ENCODE results near the gene THADA. TPM values are rescaled to one million over a fixed set of nuclear protein-coding genes. Genes with fewer than 3 reads are reported as not detected.
A peak's percentile ranks its signal among the peaks of the same experiment; 100 is the strongest.

Gene THADA
- total RNA-seq, 6 donors from 2014 or later, result 23.6 to 57.5 (median 37.3) TPM

DNA sequence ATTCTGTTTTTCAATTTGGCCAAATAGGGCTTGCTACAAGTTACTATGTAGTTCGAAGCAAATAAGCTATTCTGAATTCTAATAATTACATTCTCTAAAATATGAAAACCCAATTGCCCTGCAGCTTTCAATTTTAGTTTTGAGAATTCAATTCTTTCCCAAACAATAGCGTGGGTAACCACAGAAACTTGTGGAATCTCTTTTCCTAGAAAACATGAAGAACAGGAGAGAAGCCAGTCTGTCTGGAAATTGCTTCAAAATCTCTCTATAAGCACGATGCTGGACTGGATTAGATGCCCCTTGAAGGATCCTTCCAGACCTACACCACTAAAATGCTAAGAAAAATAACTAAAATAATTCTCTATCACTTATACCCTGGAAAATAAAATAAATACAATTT lies 115.0 kb downstream of the THADA start:
- no peak for ATAC-seq (ENCODE audit: low FRiP score in 2 of 2)
- 93 to 97% methylated on average over 3 of the region's 3 CpGs for WGBS, 2 donors
- no peak overlapping the region for H3K4me3 ChIP-seq
- DNase-seq, result no peak
- TF ChIP-seq, protein P1, sequence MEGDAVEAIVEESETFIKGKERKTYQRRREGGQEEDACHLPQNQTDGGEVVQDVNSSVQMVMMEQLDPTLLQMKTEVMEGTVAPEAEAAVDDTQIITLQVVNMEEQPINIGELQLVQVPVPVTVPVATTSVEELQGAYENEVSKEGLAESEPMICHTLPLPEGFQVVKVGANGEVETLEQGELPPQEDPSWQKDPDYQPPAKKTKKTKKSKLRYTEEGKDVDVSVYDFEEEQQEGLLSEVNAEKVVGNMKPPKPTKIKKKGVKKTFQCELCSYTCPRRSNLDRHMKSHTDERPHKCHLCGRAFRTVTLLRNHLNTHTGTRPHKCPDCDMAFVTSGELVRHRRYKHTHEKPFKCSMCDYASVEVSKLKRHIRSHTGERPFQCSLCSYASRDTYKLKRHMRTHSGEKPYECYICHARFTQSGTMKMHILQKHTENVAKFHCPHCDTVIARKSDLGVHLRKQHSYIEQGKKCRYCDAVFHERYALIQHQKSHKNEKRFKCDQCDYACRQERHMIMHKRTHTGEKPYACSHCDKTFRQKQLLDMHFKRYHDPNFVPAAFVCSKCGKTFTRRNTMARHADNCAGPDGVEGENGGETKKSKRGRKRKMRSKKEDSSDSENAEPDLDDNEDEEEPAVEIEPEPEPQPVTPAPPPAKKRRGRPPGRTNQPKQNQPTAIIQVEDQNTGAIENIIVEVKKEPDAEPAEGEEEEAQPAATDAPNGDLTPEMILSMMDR (IDR thresholded peaks at IDR 0.05), result no peak
- TF ChIP-seq POLR2AphosphoS5 (IDR thresholded peaks at IDR 0.05) (no peak), POLR2A (IDR thresholded peaks at IDR 0.05) (no peak), EP300 (IDR thresholded peaks at IDR 0.05) (no peak)
- no peaks in the 10 kb centered on the region for H3K9me3 ChIP-seq
- no peaks in the 10 kb centered on the region for H3K27me3 ChIP-seq
- H3K36me3 ChIP-seq, result no peaks in the 10 kb centered on the region
- peaks cover 0 to 18% (median 11%) of the 10 kb centered on the region in 4 donors for H3K4me1 ChIP-seq
- no peak overlapping the region for H3K27ac ChIP-seq

DNA sequence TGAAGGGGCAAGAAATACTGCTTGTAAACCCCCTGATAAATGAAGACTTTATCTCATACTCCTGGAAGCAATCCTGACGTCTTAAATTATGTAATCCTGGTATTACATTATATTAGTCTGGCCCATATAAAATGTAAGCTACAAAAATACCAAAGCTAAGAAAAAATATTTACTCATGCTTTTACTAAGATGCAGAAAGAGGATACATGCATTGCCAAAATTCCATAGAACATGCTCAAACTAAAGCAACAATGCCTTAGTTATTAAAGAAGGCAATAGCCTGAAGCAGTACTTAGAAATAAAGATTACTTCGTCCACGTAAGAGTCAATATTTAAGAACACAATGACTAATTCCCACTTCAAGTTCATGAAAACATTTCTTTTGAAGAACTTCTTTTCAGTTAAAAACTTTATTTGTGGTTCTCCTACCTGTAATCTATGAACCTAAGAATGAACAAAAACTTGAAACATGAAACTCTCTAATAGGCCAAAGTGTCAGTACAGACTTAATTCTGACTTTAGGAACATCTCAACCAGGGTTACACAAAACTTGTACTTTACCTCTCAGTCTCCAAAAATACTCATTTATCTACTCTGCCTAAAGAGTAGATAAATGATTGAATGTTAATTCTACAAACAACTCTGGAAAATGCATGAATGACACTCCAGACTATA lies 117.3 kb downstream of the THADA start:
- ATAC-seq (ENCODE audit: low FRiP score in 2 of 2) (no peak), DNase-seq (no peak)
- no peaks in the 10 kb centered on the region for H3K36me3 ChIP-seq
- TF ChIP-seq POLR2AphosphoS5 (IDR thresholded peaks at IDR 0.05) (no peak), EP300 (IDR thresholded peaks at IDR 0.05) (no peak), POLR2A (IDR thresholded peaks at IDR 0.05) (no peak)
- TF ChIP-seq, protein P1 (IDR thresholded peaks at IDR 0.05), result no peak
- no peak overlapping the region for H3K4me3 ChIP-seq
- H3K27ac ChIP-seq, result peak overlapping the region in 2 of 4 donors; percentile 9 to 33
- 42 to 64% methylated on average over 3 of the region's 3 CpGs for WGBS, 2 donors
- peaks cover 0 to 9% (median 6%) of the 10 kb centered on the region in 4 donors for H3K4me1 ChIP-seq
- no peaks in the 10 kb centered on the region for H3K9me3 ChIP-seq
- H3K27me3 ChIP-seq, result no peaks in the 10 kb centered on the region

DNA sequence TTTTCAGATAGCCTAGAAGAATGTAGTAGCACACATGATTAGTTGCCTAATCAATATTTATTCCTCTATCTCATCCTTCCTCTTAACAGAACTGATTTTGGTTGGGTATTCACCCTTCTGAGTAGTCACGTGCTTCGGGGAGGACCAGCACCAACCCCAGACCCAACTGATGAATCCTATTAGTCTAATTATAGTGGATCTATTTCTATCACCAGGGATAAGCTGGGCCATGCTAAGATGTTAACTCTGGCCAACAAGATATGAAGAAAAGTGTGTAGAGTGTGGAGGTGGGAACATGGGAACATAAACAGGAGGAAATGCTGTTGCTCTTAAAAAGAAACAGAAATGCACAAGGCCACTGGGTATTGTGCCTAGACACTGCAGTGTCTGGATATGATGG lies 119.9 kb downstream of the THADA start:
- Histone ChIP-seq H3K4me3 (no peak overlapping the region), H3K9me3 (no peaks in the 10 kb centered on the region), H3K27ac (no peak overlapping the region), H3K36me3 (no peaks in the 10 kb centered on the region), H3K4me1 (no peaks in the 10 kb centered on the region), H3K27me3 (no peaks in the 10 kb centered on the region)
- TF ChIP-seq EP300 (IDR thresholded peaks at IDR 0.05) (no peak), POLR2A (IDR thresholded peaks at IDR 0.05) (no peak)
- 94 to 96% methylated on average over 2 of the region's 2 CpGs for WGBS, 2 donors
- DNase-seq (no peak), ATAC-seq (ENCODE audit: low FRiP score in 2 of 2) (no peak)

DNA sequence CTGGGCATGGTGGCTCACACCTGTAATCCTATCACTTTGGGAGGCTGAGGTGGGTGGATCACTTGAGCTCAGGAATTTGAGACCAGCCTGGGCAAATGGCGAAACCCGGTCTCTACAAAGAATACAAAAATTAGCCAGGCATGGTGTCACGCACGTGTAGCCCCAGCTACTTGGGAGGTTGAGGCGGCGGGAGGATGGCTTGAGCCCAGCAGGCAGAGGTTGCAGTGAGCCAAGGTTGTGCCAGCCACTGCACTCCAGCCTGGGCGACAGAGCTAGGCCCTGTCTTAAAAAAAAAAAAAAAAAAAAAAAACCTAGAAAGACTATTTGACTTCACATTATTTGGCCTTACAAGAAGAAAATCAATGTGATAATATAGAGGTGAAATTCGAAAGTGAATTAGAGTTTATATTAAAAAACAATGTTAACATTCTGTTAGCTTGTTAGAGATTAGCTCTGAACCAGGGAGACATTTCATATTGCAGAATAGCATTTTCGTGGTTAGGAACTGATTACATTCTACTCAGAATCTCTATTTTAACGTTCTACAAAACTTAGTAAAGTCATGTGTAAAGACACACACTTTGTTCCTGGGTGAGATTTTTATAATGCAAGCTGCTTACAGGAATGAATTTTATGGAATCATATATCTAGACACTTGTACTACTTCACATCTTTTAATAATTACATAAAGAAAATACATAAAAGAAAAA lies 120.5 kb downstream of the THADA start:
- H3K4me1 ChIP-seq, result no peaks in the 10 kb centered on the region
- DNase-seq, result peak in 1 of 2 donors; percentile 5
- WGBS, 2 donors, result 93% methylated on average over 10 of the region's 10 CpGs
- H3K27ac ChIP-seq, result no peak overlapping the region
- ATAC-seq (ENCODE audit: low FRiP score in 2 of 2), result no peak
- H3K4me3 ChIP-seq, result no peak overlapping the region
- no peaks in the 10 kb centered on the region for H3K9me3 ChIP-seq
- no peaks in the 10 kb centered on the region for H3K36me3 ChIP-seq
- TF ChIP-seq POLR2AphosphoS5 (IDR thresholded peaks at IDR 0.05) (no peak), EP300 (IDR thresholded peaks at IDR 0.05) (no peak), POLR2A (IDR thresholded peaks at IDR 0.05) (no peak)
- TF ChIP-seq, protein P1 (IDR thresholded peaks at IDR 0.05), result no peak
- no peaks in the 10 kb centered on the region for H3K27me3 ChIP-seq

DNA sequence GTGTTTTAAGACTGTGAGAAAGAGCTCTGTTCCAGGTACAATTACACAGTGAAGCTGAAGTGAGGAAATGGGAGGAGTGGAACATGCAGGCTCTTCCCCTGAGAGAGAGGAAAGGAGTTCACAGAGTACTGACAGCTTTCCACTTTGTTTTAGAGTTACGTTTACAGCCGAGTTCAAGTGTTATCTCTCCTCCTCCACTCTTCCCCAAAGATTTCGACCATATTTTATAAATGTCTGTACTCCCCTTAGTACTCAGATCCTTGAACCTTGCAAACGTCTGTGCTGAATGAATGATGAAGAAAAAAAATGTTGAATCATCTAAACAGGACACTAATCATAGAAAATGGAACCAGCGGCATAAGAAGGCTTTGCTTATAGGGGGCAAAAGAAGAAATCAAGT lies 121.6 kb downstream of the THADA start:
- no peak overlapping the region for H3K27ac ChIP-seq
- TF ChIP-seq POLR2AphosphoS5 (IDR thresholded peaks at IDR 0.05), result no peak
- DNase-seq, result no peak
- no peak overlapping the region for H3K4me3 ChIP-seq
- H3K27me3 ChIP-seq, result no peaks in the 10 kb centered on the region
- no peaks in the 10 kb centered on the region for H3K36me3 ChIP-seq
- H3K9me3 ChIP-seq, result no peaks in the 10 kb centered on the region
- H3K4me1 ChIP-seq, result peaks cover under 1 to 7% (median 2%) of the 10 kb centered on the region in 4 donors
- ATAC-seq (ENCODE audit: low FRiP score in 2 of 2), result no peak
- 54 to 58% methylated on average over 5 of the region's 5 CpGs for WGBS, 2 donors

All from upper lobe of left lung (tissue), 6 donors.